ENCODE measurements around the gene COPS4.
"Not testable (repeated sequence)": the region's sequence is repeated elsewhere in the genome, so short reads cannot be mapped to it uniquely, and the experiment has no call there.

The COPS4 gene

DNA sequence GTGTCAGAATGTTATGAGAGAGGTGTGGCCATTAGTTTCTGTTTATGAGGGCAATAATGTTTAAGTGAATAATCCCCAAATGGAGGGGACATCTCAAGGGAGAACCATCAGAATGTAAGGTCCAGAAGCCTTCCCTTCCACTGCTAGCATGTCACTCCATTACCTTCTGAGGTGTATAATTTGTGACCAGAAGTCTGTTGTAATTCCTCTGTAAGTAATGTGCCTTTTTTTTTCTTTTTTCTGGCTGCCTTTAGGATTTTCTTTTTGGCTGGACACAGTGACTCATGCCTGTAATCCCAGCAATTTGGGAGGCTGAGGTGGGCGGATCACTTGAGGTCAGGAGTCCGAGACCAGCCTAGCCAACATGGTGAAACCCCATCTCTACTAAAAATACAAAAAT lies 10.8 kb upstream of the COPS4 start:
- no peak for DNase-seq

DNA sequence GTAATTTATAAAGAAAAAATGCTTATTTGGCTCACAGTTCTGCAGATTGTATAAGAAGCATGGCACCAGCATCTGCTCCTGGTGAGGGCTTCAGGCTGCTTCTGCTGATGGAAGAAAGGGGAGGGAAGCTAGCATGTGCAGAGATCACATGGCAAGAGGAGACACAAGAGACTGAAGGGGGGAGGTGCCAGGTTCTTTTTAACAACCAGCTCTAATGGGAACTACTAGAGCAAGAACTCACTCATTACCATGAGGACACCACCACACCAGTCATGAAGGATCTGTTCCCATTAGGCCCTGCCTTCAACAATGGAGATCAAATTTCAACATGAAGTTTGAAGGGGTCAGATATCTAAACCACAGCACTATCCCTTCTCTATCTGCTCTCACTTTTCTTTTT lies 9.4 kb upstream of the COPS4 start:
- no peak for DNase-seq

GRCh38 chr4:83028976-83029375 lies 6.0 kb upstream of the COPS4 start:
- no peak for DNase-seq

- no peak for DNase-seq
These were observed 5.3 kb upstream of the COPS4 start for GRCh38 chr4:83029688-83030087.

DNA sequence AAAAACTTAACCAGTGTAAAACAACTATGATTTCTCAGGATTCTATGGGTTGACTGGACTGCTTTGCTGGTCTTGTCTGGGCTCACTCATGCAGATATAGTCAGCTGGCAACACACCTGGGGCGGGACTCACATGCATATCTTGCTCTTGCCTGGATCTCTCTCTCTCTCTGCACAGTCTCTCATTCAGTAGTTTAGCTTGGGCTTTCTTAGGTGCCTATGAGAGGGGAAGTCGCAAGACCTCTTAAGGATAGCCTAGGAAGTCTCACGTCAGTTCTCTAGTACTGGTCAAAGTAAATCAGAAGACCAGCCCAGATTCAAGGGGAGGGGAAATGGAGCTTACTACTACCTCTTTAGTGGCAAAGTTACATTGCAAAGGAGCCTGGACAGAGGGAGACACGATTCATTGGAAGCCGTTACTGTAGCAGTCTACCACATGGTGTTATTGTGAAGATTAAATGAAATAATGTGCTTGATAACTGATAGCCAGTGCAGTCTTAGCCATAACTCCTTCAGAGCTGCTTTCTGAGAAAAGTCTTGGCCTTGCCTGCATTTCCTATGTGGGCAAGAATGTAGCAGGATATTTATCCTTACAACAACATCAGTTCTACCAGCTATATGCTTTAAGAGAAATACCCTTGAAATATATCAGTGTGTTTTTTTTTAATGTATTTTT lies 2.1 kb downstream of the COPS4 start:
- no peak for DNase-seq

GRCh38 chr4:83040269-83040668 lies 5.3 kb downstream of the COPS4 start:
- no peak for DNase-seq

DNA sequence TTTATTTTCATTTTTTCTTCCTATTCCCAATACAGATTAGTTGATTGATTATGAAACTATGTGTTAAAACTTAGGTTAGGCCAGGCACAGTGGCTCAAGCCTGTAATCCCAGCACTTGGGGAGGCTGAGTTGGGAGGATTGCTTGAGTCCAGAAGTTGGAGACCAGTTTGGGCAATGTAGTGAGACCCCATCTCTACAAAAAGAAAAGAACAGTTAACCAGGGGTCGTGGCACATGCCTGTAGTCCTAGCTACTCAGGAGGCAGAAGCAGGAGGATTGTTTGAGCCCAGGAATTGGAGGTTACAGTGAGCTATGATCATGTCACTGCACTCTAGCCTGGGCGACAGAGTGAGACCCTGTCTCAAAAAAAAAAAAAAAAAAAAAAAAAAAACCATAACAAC lies 8.2 kb downstream of the COPS4 start:
- DNase-seq, result not testable (repeated sequence)

DNA sequence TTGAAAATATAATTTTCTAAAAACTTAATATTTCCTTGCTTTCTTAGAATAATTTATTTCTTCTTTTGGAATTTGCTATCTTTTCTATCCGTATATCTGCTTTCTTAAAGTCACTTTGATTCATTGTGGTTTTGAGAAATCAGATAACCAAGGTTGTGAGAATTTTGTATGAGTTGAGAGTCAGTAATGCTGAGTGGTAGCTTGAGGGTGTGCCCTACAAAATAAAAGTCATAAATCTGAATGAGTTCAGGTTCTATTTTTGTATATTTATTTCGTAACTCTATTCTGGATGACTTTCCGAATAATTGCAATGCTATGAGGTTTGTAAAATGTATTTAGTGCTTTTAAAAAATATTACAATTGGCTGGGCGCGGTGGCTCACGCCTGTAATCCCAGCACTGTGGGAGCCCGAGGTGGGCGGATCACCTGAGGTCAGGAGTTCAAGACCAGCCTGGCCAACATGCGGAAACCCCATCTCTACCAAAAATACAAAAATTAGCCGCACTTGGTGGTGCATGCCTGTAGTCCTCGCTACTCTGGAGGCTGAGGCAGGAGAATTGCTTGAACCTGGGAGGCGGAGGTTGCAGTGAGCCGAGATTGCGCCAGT lies 8.9 kb downstream of the COPS4 start:
- no peak for DNase-seq

GRCh38 chr4:83046693-83047473 lies 11.9 kb downstream of the COPS4 start:
- no peak for DNase-seq

DNA sequence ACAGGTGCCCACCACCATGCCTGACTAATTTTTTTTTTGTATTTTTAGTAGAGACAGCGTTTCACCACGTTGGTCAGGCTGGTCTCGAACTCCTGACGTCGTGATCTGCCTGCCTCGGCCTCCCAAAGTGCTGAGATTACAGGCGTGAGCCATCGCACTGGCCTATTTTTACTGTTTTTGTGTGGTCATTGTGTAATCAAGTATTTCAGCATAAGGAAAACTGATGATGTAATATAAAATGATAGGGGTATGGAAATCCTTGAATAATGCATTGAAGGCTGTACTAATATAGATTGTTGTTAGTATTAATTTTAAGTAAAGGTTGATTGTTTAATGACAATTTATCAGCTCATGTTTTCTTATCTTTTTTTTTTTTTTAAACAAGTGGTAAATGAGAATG lies 13.8 kb downstream of the COPS4 start:
- not testable (repeated sequence) for DNase-seq

DNA sequence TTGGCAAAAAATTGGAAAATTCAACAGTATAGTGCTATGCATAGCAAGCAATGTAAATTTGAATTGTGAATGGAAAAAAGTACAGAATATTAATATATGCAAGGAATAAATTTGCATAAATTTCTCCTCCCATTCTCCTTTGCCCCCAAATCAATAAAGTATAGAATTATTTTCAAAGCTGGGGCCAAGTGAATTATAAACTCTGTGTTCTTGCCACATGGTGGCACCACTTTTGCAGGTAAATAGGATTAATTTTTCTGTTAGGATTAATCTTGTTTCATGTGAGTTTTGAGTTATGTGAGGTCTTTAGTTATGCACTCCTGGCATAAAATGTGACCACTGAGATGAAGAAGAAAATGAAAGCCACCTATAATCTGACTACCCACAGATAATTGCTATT lies 19.9 kb downstream of the COPS4 start:
- DNase-seq, result no peak

DNA sequence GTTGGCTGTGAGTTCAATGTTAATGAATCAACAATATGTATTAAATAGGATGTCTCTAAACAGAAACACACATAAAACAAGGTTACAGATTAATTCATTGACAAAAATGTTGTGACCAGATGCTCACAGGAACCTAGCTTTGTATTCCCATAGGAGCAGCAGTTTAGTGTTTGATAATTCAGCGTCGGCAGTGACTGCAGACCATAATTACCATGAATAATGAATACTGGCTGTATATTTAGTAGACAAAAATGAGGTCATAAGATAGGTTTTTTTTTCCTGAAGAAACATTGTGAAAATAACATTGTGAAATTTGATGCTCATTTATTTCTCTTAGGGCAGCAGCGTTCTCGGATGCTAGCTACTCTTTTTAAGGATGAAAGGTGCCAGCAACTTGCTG lies 27.8 kb downstream of the COPS4 start:
- no peak for DNase-seq

DNA sequence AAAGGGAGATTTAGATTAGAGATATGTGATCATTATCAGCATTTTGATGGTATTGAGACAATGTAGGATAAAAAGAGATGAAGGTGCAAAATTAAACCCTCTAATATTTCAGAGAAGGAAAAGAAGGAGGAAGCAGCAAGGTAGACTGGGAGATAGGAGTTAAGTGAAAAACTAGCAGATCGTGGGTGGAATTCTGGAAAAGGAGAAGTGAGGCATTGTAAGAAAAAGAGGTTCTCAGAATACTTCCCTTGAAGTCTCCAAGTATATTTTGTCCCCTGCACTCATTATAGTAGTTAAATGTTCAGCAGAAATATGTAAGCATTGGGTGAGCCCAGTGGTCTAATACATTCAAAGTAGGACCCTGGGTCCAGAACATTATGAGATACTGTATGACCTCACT lies 30.3 kb downstream of the COPS4 start:
- DNase-seq, result no peak

GRCh38 chr4:83067058-83067639 lies 32.2 kb downstream of the COPS4 start:
- DNase-seq, result no peak

DNA sequence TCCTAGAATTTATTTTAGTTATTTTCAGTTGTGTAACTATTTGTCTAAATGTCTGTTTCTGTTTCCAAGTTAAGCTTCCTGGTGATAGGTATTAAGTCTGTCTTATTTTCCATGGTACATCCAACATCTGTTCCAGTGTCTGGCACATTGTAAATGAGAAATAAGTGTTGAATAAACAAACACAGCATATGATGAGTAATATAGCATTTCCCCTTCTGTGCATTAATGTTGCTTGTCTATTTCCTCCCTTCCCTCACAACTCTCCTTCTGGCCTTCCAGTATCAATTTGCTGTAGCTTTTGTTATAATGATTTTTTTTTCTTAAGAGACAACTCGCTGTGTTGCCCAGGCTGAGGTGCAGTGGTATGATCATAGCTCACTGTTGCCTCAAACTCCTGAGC lies 36.1 kb downstream of the COPS4 start:
- no peak for DNase-seq

DNA sequence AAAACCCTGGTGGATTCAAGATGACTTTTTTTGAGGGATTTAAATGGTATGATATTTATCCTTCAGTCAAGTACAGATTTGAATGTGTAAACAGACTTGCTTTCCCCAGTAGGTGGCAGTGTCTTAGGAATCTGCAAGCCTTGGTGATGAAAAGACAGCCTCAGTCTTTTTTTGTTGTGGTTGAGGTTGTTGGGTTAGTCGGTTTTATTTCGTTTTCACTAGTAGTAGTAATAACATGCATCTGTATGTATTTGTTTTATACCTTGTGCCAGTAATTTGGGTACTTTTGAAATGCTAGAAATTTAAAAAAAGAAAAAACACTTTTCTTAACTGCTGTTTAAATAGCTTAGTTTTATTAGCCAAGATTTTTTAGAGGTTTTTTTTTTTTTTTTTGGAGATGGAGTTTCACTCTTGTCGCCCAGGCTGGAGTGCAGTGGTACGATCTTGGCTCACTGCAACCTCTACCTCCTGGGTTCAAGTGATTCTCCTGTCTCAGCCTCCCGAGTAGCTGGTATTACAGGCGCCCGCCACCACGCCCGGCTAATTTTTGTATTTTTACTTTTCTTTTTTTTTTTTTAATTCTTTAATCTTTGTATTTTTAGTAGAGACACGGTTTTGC lies 39.2 kb downstream of the COPS4 start:
- DNase-seq, result peak; percentile 27

DNA sequence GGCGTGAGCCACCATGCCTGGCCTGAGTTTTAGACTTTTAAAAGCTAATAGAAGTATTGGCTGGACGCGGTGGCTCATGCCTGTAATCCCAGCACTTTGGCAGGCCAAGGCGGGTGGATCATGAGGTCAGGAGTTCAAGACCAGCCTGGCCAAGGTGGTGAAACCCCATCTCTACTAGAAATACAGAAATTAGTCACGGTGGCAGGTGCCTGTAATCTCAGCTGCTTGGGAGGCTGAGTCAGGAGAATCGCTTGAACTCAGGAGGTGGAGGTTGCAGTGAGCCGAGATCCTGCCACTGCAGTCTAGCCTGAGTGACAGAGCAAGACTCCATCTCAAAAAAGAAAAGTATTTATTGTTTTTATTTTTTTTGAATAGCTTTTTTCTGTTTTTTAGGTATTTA lies 39.8 kb downstream of the COPS4 start:
- not testable (repeated sequence) for DNase-seq

GRCh38 chr4:83075311-83076095 lies 40.5 kb downstream of the COPS4 start:
- no peak for DNase-seq

- no peak for DNase-seq
These were observed 45.6 kb downstream of the COPS4 start for GRCh38 chr4:83080561-83080960.

- DNase-seq, result no peak
These were observed 47.8 kb downstream of the COPS4 start for GRCh38 chr4:83082777-83083176.

DNA sequence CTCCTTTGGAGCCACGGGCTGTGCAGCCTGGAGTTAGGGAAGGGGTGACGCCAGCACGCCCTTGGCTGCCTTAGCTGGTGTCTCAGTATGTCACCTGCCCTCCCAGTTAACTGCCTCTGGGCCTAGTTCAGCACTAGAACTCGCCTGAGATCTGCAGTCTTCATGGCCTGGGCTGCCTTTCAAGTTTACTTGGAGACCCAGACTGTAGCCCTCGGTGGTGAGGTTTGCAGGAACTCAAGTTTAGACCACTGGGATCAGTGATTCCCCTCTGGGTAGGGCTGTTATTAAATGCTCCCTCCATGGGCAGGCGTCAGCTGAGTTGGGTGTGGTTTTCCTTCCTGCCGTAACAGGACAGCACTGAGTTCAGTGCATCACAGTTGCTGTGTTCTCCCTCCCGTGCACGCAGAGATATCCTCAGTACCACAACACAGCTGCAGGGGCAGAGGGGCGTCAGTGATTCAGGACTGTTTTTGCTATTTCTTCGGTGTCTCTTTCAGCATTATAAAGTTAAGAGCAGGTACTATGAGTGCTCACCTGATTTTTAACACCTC lies 49.0 kb downstream of the COPS4 start:
- no peak for DNase-seq

GRCh38 chr4:83084956-83085355 lies 50.0 kb downstream of the COPS4 start:
- not testable (repeated sequence) for DNase-seq
